Adrenal gland (tissue), 5 donors: ENCODE measurements around the gene MRPL54.

ENCODE experiments used
- CTCF ChIP-seq, 6 experiments: fragments of 450-650 bp in 4 of 6; fragments of 200-600 bp in 2 of 6; sonication (generic) in 1 of 6; IDR thresholded peaks; 1 replicate in 5 of 6; 2 replicates in 1 of 6; pipeline versions ENCODE4 v1.5.1 to v1.8.0; 2016 to 2021; ENCODE audit warnings: antibody characterized with exemption in 6 of 6, mild to moderate bottlenecking in 2 of 6, moderate library complexity in 1 of 6
- POLR2A ChIP-seq, 2 donors: fragments of 450-650 bp; IDR thresholded peaks; one replicate each; pipeline ENCODE4 v1.6.1; 2017; ENCODE audit warnings: antibody characterized with exemption in 2 of 2, mild to moderate bottlenecking in 2 of 2, moderate library complexity in 1 of 2
- donor health status: DM: no; HTN: no; CAD: no.

- TF ChIP-seq CTCF (IDR thresholded peaks at IDR 0.05): no peak
- TF ChIP-seq POLR2A (IDR thresholded peaks at IDR 0.05): no peak
These were observed 38.6 kb upstream of the MRPL54 start for GRCh38 chr19:3723883-3724282.
